GM18858 (cell line): ENCODE data around the gene CBLL1.

ENCODE experiments used
- ATAC-seq: cut with Tn5 transposase; IDR thresholded peaks from one replicate; pipeline ENCODE4 v1.9.1; 2021; ENCODE audit not compliant: unreplicated experiment

The CBLL1 gene

DNA sequence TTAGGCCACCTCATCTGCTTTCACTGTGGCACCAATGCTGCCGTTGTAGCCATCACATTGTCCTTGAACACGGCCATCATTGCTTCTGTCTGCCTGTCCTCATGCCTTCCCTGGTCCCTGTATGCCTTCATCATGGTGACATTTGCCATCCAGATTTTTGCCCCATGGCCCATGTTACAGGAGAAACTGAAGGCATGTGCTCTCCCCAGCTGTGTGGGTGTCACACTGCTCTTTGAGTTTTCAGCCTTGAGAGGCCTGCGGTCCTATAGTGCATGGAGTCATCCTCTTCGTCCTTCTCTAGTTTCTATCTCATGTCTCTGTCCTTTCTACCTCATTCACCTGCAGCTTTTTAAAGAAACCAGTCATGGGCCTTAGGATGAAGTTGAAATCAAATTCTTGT is 65.2 kb downstream of the CBLL1 start:
- ATAC-seq, result no peak

DNA sequence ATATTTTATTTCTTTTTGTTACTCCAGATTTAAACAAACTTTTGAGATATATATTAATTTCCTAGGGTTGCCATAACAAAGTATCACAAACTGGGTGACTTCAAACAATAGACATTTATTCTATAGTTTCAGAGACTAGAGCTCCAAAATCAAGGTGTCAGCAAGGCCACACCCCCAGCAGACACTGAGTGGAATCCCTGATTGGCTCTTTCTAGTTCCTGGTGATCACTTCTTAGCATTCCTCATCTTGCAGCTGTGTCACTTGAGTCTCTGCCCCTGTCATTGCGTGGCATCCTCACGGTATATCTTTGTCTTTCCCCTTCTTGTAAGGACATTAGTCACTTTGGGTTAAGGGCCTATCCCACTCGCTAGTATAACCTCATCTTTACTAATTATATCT is 66.7 kb downstream of the CBLL1 start:
- no peak for ATAC-seq
